SK-N-SH (cell line): ENCODE measurements around the gene MBD6. TPM values are rescaled to one million over a fixed set of nuclear protein-coding genes. Genes with fewer than 3 reads are reported as not detected.
A peak's percentile ranks its signal among the peaks of the same experiment; 100 is the strongest.

ENCODE experiments used
- CTCF ChIA-PET: fragments of 300-600, 350-600 bp; formaldehyde crosslinking; extraction: SDS; loops from one replicate; lab custom pipeline; 2021; lab: Yijun Ruan, JAX
- POLR2A ChIA-PET: fragments of 350-600 bp; sonication (Branson Sonifier 250); formaldehyde crosslinking; extraction: SDS; loops from one replicate; lab custom pipeline; 2020; ENCODE audit warnings: antibody characterized with exemption, inconsistent platforms; lab: Yijun Ruan, JAX
- DNase-seq: peaks from one replicate; pipeline ENCODE4 v3.0.0; 2012
- H2AFZ ChIP-seq: fragments of 200-600 bp; sonication (generic); 2 replicates; pipeline ENCODE4 v1.8.1; 2016; ENCODE audit warnings: antibody characterized with exemption, mild to moderate bottlenecking, low read depth
- H3F3A ChIP-seq: fragments of 200-600 bp; sonication (generic); replicated peaks from 2 replicates; pipeline ENCODE3; 2016; ENCODE audit warnings: antibody characterized with exemption, mild to moderate bottlenecking; ENCODE audit not compliant: insufficient read depth
- H3K27ac ChIP-seq, 2 experiments: fragments of 200-500 bp in 1 of 2; fragments of 200-600 bp in 1 of 2; sonication (Bioruptor generic) in 1 of 2; sonication (generic), shearing (Covaris generic) in 1 of 2; 2 replicates each; pipeline versions ENCODE4 v1.5.1 to v1.6.1; 2014 to 2016; ENCODE audit warnings: low read depth in 2 of 2, inconsistent platforms in 1 of 2, low read length in 1 of 2, mild to moderate bottlenecking in 1 of 2, mixed read lengths in 1 of 2
- H3K27me3 ChIP-seq: fragments of 200-600 bp; sonication (generic), shearing (Covaris generic); 2 replicates; pipeline ENCODE4 v1.6.1; 2016; ENCODE audit warnings: mixed run types; ENCODE audit not compliant: insufficient read depth
- H3K36me3 ChIP-seq, 2 experiments: fragments of 200-500 bp in 1 of 2; fragments of 200-600 bp in 1 of 2; sonication (Bioruptor generic) in 1 of 2; sonication (generic) in 1 of 2; replicated peaks in 1 of 2; 2 replicates each; pipeline versions ENCODE3 to v1.5.1; 2014 to 2016; ENCODE audit warnings: low read length in 1 of 2, mild to moderate bottlenecking in 1 of 2; ENCODE audit not compliant: insufficient read depth in 2 of 2, control insufficient read depth in 1 of 2
- H3K4me1 ChIP-seq, 2 experiments: fragments of 200-500 bp in 1 of 2; fragments of 200-600 bp in 1 of 2; sonication (Bioruptor generic) in 1 of 2; sonication (generic), shearing (Covaris generic) in 1 of 2; 2 replicates each; pipeline versions ENCODE4 v1.5.1 to v1.6.1; 2014 to 2016; ENCODE audit warnings: low read depth in 1 of 2, low read length in 1 of 2, mixed run types in 1 of 2; ENCODE audit not compliant: insufficient read depth in 2 of 2, control insufficient read depth in 1 of 2
- H3K4me2 ChIP-seq: fragments of 200-600 bp; sonication (generic), shearing (Covaris generic); 2 replicates; pipeline ENCODE4 v1.6.1; 2017; ENCODE audit warnings: mixed run types
- H3K4me3 ChIP-seq, 2 experiments: fragments of 200-500 bp in 1 of 2; fragments of 200-600 bp in 1 of 2; sonication (Bioruptor generic) in 1 of 2; sonication (generic), shearing (Covaris generic) in 1 of 2; 2 replicates each; pipeline versions ENCODE4 v1.5.1 to v1.8.1; 2014 to 2016; ENCODE audit warnings: low read depth in 2 of 2, inconsistent platforms in 1 of 2, low read length in 1 of 2, mild to moderate bottlenecking in 1 of 2, mixed read lengths in 1 of 2, moderate library complexity in 1 of 2
- H3K79me2 ChIP-seq: fragments of 200-600 bp; sonication (generic); 2 replicates; pipeline ENCODE4 v1.8.1; 2017; ENCODE audit warnings: mild to moderate bottlenecking; ENCODE audit not compliant: insufficient read depth
- H3K9ac ChIP-seq: fragments of 200-600 bp; sonication (generic); 2 replicates; pipeline ENCODE4 v1.6.1; 2017; ENCODE audit warnings: mixed run types
- H3K9me2 ChIP-seq: fragments of 200-600 bp; sonication (generic); 2 replicates; pipeline ENCODE4 v1.6.1; 2017; ENCODE audit warnings: mixed run types
- H3K9me3 ChIP-seq: fragments of 200-600 bp; sonication (generic); 2 replicates; pipeline ENCODE4 v1.6.1; 2017; ENCODE audit warnings: mixed run types, mild to moderate bottlenecking, moderate library complexity
- H4K20me1 ChIP-seq: fragments of 200-600 bp; sonication (generic); 2 replicates; pipeline ENCODE4 v1.6.1; 2017; ENCODE audit warnings: mild to moderate bottlenecking, mixed run types; ENCODE audit not compliant: insufficient read depth
- ELF1 ChIP-seq: IDR thresholded peaks from 2 replicates; pipeline ENCODE4 v1.4.0; 2012
- GABPA ChIP-seq: IDR thresholded peaks from 2 replicates; pipeline ENCODE4 v1.4.0; 2012; ENCODE audit warnings: low read depth, mild to moderate bottlenecking
- IRF3 ChIP-seq: fragments of 150-350 bp; IDR thresholded peaks from 2 replicates; pipeline ENCODE4 v1.6.1; 2016; ENCODE audit warnings: mild to moderate bottlenecking, low read depth, low read length
- JUND ChIP-seq: IDR thresholded peaks from 2 replicates; pipeline ENCODE4 v1.4.0; 2012
- RCOR1 ChIP-seq: fragments of 150-350 bp; IDR thresholded peaks from 2 replicates; pipeline ENCODE4 v1.6.1; 2017; ENCODE audit warnings: antibody characterized with exemption, low read length
- SIN3A ChIP-seq: IDR thresholded peaks from 2 replicates; pipeline ENCODE4 v1.6.1; 2012; ENCODE audit warnings: low read depth, mild to moderate bottlenecking, low read length, moderate library complexity, borderline replicate concordance
- TAF1 ChIP-seq: IDR thresholded peaks from 2 replicates; pipeline ENCODE4 v1.6.1; 2012; ENCODE audit warnings: low read depth, mild to moderate bottlenecking, low read length, moderate library complexity, borderline replicate concordance
- TEAD4 ChIP-seq: IDR thresholded peaks from 2 replicates; pipeline ENCODE4 v1.4.0; 2012; ENCODE audit warnings: mild to moderate bottlenecking, borderline replicate concordance; ENCODE audit not compliant: insufficient read depth
- USF1 ChIP-seq: IDR thresholded peaks from 2 replicates; pipeline ENCODE4 v1.4.0; 2012; ENCODE audit warnings: low read depth, borderline replicate concordance
- YY1 ChIP-seq: IDR thresholded peaks from 2 replicates; pipeline ENCODE4 v1.4.0; 2012; ENCODE audit warnings: low read depth, mild to moderate bottlenecking
- ZBTB33 ChIP-seq: IDR thresholded peaks from 2 replicates; pipeline ENCODE4 v1.4.0; 2012; ENCODE audit warnings: low read depth, borderline replicate concordance
- WGBS: methylation state at CpG from one replicate; pipeline ENCODE4 v1.1.6; 2017; ENCODE audit warnings: low lambda C conversion rate; 5-methylcytosine and 5-hydroxymethylcytosine counted together
- polyA plus RNA-seq, 3 experiments: library from polyadenylated mRNA; depleted of rRNA; stranded (reverse); fragments of >200 nt; gene quantifications; 2 replicates each; pipeline ENCODE4 v1.2.3, GENCODE V29; 2012

The MBD6 gene
- polyA plus RNA-seq, 1 of the 3 experiments (the other 2 are of a cell fraction) = 8.6 TPM

GRCh38 chr12:57545809-57546437, 23.3 kb downstream of the MBD6 start:
- Histone ChIP-seq H3K4me1 (peaks cover 16 to 20% of the 10 kb centered on the region in 2 experiments; a peak in 3 of 4 replicates), H3K27me3 (no peaks in the 10 kb centered on the region), H3K9ac (peak overlapping the region; percentile 95), H3K79me2 (peaks cover 69% of the 10 kb centered on the region), H3K4me3 (peak overlapping the region; percentile 84 to 86), H3K36me3 (peaks cover 13 to 26% of the 10 kb centered on the region in 2 experiments), H2AFZ (no peak overlapping the region), H3F3A (peaks cover 26% of the 10 kb centered on the region), H3K9me2 (no peaks in the 10 kb centered on the region), H3K9me3 (no peaks in the 10 kb centered on the region), H3K27ac (peak overlapping the region; percentile 55 to 67; a peak in 2 of 4 replicates), H4K20me1 (peaks cover 17% of the 10 kb centered on the region), H3K4me2 (peak overlapping the region; percentile 97)
- CTCF ChIA-PET = interaction anchor here (1.1 to 2.3 kb wide), 6 partner anchors 10 to 308 kb away, joined by 3 to 10 read pairs (median 4); partner anchors contain the start of gene DDIT3
- DNase-seq = no peak
- 74% methylated on average over 12 of the region's 15 CpGs for WGBS
- TF ChIP-seq YY1 = no peak
- TF ChIP-seq TAF1 = no peak
- no peak for TF ChIP-seq ZBTB33
- no peak for TF ChIP-seq USF1
- TF ChIP-seq RCOR1 = no peak
- TF ChIP-seq IRF3 = no peak
- TF ChIP-seq GABPA = no peak
- no peak for TF ChIP-seq TEAD4
- no peak for TF ChIP-seq ELF1
- no peak for TF ChIP-seq SIN3A
- no peak for TF ChIP-seq JUND
- POLR2A ChIA-PET = interaction anchor here (0.5 to 2.6 kb wide), 5 partner anchors 9 to 1363 kb away, joined by 3 to 13 read pairs (median 4); partner anchors contain the start of genes ARHGEF25 and DDIT3
